B cell (primary cell): ENCODE results near the gene CGNL1. TPM values are rescaled to one million over a fixed set of nuclear protein-coding genes. Genes with fewer than 3 reads are reported as not detected.

Experiments
- ATAC-seq: fragments of 200-7000 bp; cut with Tn5 transposase; one replicate; pipeline ENCODE4 v1.10.0; 2021; ENCODE audit warnings: low read depth, mild to moderate bottlenecking, moderate number of reproducible peaks, moderate library complexity
- CTCF ChIA-PET: fragments of 350-600 bp; sonication (Branson Sonifier 250); formaldehyde crosslinking; loops from one replicate; lab custom pipeline; 2021; ENCODE audit warnings: antibody characterized with exemption, inconsistent platforms; lab: Charles Lee
- POLR2A ChIA-PET: fragments of 350-600 bp; sonication (Branson Sonifier 250); formaldehyde crosslinking; loops from one replicate; lab custom pipeline; 2021; ENCODE audit warnings: antibody characterized with exemption; lab: Charles Lee
- DNase-seq: peaks from one replicate; pipeline ENCODE4 v3.0.0; 2013
- H2AFZ ChIP-seq: 2 replicates; pipeline ENCODE4 v1.6.1; 2012; ENCODE audit warnings: mild to moderate bottlenecking, low read depth, low read length; ENCODE audit not compliant: insufficient read depth, poor library complexity, severe bottlenecking
- H3K27ac ChIP-seq, 2 donors: 1 replicate in 1 of 2; 2 replicates in 1 of 2; pipeline ENCODE4 v1.5.1; 2012 to 2013; ENCODE audit warnings: low read length in 2 of 2, mild to moderate bottlenecking in 2 of 2, moderate library complexity in 1 of 2
- H3K27me3 ChIP-seq, 4 experiments: fragments of 200-600 bp in 1 of 4; sonication (generic) in 1 of 4; replicated peaks in 1 of 4; 1 replicate in 2 of 4; 2 replicates in 2 of 4; pipeline versions ENCODE4 v1.6.1 to v1.7.0; 2013 to 2016; ENCODE audit warnings: low read length in 3 of 4, mild to moderate bottlenecking in 2 of 4, mixed read lengths in 1 of 4, moderate library complexity in 1 of 4; ENCODE audit not compliant: insufficient read depth in 4 of 4, control insufficient read depth in 3 of 4; ENCODE audit errors: control extremely low read depth in 1 of 4
- H3K36me3 ChIP-seq, 2 experiments: replicated peaks in 1 of 2; 1 replicate in 1 of 2; 2 replicates in 1 of 2; pipeline versions ENCODE4 v1.6.1 to v1.7.1; 2013; ENCODE audit warnings: low read length in 1 of 2; ENCODE audit not compliant: insufficient read depth in 2 of 2, control insufficient read depth in 1 of 2; ENCODE audit errors: control extremely low read depth in 1 of 2, extremely low read depth in 1 of 2
- H3K4me1 ChIP-seq, 2 donors: fragments of 200-600 bp in 1 of 2; sonication (generic) in 1 of 2; 1 replicate in 1 of 2; 2 replicates in 1 of 2; pipeline versions ENCODE4 v1.5.1 to v1.6.1; 2013 to 2017; ENCODE audit warnings: low read length in 2 of 2; ENCODE audit not compliant: control insufficient read depth in 2 of 2, insufficient read depth in 2 of 2
- H3K4me2 ChIP-seq: replicated peaks from 2 replicates; pipeline ENCODE3; 2012; ENCODE audit warnings: mild to moderate bottlenecking, low read depth, low read length; ENCODE audit not compliant: poor library complexity, severe bottlenecking
- H3K4me3 ChIP-seq, 5 experiments: fragments of 200-600 bp in 1 of 5; sonication (generic) in 1 of 5; 1 replicate in 3 of 5; 2 replicates in 2 of 5; pipeline versions ENCODE4 v1.5.1 to v1.7.0; 2011 to 2016; ENCODE audit warnings: low read length in 4 of 5, mild to moderate bottlenecking in 4 of 5, low read depth in 2 of 5, control low read depth in 1 of 5, moderate library complexity in 1 of 5; ENCODE audit not compliant: insufficient read depth in 1 of 5; ENCODE audit errors: control extremely low read depth in 1 of 5, extremely low read depth in 1 of 5
- H3K79me2 ChIP-seq: fragments of 200-600 bp; sonication (generic); one replicate; pipeline ENCODE4 v1.6.0; 2016; ENCODE audit warnings: low read length; ENCODE audit not compliant: control insufficient read depth, insufficient read depth
- H3K9ac ChIP-seq: fragments of 200-600 bp; sonication (generic); 2 replicates; pipeline ENCODE4 v1.6.1; 2017; ENCODE audit warnings: mild to moderate bottlenecking, low read length, moderate library complexity
- H3K9me3 ChIP-seq, 3 donors: one replicate each; pipeline versions ENCODE4 v1.6.1 to v1.7.1; 2013; ENCODE audit warnings: low read length in 2 of 3; ENCODE audit not compliant: control insufficient read depth in 2 of 3, insufficient read depth in 1 of 3; ENCODE audit errors: control extremely low read depth in 1 of 3
- H4K20me1 ChIP-seq: 2 replicates; pipeline ENCODE4 v1.6.0; 2012; ENCODE audit warnings: mild to moderate bottlenecking, low read length; ENCODE audit not compliant: insufficient read depth, control insufficient read depth, poor library complexity, severe bottlenecking
- H3K27ac Mint-ChIP-seq: one replicate; pipeline ENCODE4 v1.8.0; 2021; ENCODE audit warnings: mixed read lengths
- H3K27me3 Mint-ChIP-seq: one replicate; pipeline ENCODE4 v1.8.0; 2021; ENCODE audit warnings: mixed read lengths
- H3K4me1 Mint-ChIP-seq: one replicate; pipeline ENCODE4 v1.8.0; 2021; ENCODE audit warnings: mixed read lengths
- H3K4me3 Mint-ChIP-seq: one replicate; pipeline ENCODE4 v1.8.0; 2021; ENCODE audit warnings: mixed read lengths
- H3K9me3 Mint-ChIP-seq: one replicate; pipeline ENCODE4 v1.8.0; 2022; ENCODE audit warnings: mixed read lengths; ENCODE audit not compliant: insufficient read depth
- EZH2 ChIP-seq: IDR thresholded peaks from 2 replicates; pipeline ENCODE4 v1.6.1; 2012; ENCODE audit warnings: borderline replicate concordance, low read depth, mild to moderate bottlenecking, moderate library complexity, low read length; ENCODE audit not compliant: insufficient read depth, poor library complexity, severe bottlenecking
- WGBS: methylation state at CpG from one replicate; pipeline ENCODE4 v1.1.5; 2013; ENCODE audit warnings: missing lambda C conversion rate; ENCODE audit not compliant: insufficient coverage; 5-methylcytosine and 5-hydroxymethylcytosine counted together
- intact Hi-C: fragments of 100-400 bp; cut with micrococcal nuclease; formaldehyde crosslinking; loops from one replicate; pipeline ENCODE4 v1.10.0; 2022
- polyA plus RNA-seq: library from polyadenylated mRNA; depleted of rRNA; stranded (reverse); fragments of >200 nt; gene quantifications from 2 replicates; pipeline ENCODE4 v1.2.3, GENCODE V29; 2012
- total RNA-seq, 2 donors: library from RNA; stranded (reverse); fragments of 120-200 nt in 1 of 2; gene quantifications; 1 replicate in 1 of 2; 2 replicates in 1 of 2; pipeline versions ENCODE4 v1.2.3 to v1.2.4, GENCODE V29; 2013 to 2022
- TF ChIP-seq, protein P1 (sequence below): fragments of 200-600 bp; IDR thresholded peaks from one replicate; pipeline ENCODE4 v1.8.0; 2022; ENCODE audit warnings: antibody characterized with exemption, mild to moderate bottlenecking

The CGNL1 gene
- total and polyA plus RNA-seq, 2 donors (not counting 1 experiment from before 2014, with no cell fraction given), result 0.03 to 0.12 TPM

DNA sequence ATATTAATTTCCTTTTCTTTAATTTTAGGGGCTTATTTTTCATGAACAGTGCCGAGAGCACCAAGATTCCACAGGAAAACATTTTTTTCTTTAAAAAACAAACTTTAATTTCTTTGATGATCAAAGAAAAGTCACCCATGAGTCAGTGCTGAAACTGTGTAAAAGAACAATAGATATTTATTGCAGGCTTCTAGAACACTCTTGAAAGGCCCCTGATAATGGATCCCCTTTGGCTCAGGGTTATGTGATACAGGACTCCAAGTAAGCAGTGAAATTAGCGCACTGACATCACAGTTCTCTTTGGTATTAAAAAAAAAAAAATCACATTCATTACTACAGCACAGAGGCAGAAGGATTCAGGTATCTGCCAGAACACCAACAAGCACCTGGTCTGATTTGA is 149.3 kb downstream of the CGNL1 start:
- H3K4me1 Mint-ChIP-seq, result peaks cover 15% of the 10 kb centered on the region
- H4K20me1 ChIP-seq, result no peaks in the 10 kb centered on the region
- H3K4me2 ChIP-seq, result no peak overlapping the region
- no peak overlapping the region for H3K4me3 ChIP-seq
- no peak overlapping the region for H3K9ac ChIP-seq
- no CpG with 5 or more reads among the region's 2 CpGs for WGBS
- peaks cover 6 to 10% of the 10 kb centered on the region in 2 donors for H3K4me1 ChIP-seq
- no peaks in the 10 kb centered on the region for H3K27me3 ChIP-seq
- H3K9me3 ChIP-seq, result no peaks in the 10 kb centered on the region
- intact Hi-C loops, result no loop called here
- no peak overlapping the region for H3K27ac ChIP-seq
- no peaks in the 10 kb centered on the region for H3K9me3 Mint-ChIP-seq
- no peak overlapping the region for H3K4me3 Mint-ChIP-seq
- CTCF ChIA-PET, result interaction anchor here (0.6 to 6.5 kb wide), 9 partner anchors 7 to 1033 kb away, joined by 3 to 288 read pairs (median 12); partner anchors contain the start of gene TCF12
- H3K27me3 Mint-ChIP-seq, result no peaks in the 10 kb centered on the region
- POLR2A ChIA-PET, result no interaction called here
- no peak overlapping the region for H3K27ac Mint-ChIP-seq
- no peaks in the 10 kb centered on the region for H3K36me3 ChIP-seq
- no peak for ATAC-seq
- no peak for TF ChIP-seq EZH2
- TF ChIP-seq, protein P1, sequence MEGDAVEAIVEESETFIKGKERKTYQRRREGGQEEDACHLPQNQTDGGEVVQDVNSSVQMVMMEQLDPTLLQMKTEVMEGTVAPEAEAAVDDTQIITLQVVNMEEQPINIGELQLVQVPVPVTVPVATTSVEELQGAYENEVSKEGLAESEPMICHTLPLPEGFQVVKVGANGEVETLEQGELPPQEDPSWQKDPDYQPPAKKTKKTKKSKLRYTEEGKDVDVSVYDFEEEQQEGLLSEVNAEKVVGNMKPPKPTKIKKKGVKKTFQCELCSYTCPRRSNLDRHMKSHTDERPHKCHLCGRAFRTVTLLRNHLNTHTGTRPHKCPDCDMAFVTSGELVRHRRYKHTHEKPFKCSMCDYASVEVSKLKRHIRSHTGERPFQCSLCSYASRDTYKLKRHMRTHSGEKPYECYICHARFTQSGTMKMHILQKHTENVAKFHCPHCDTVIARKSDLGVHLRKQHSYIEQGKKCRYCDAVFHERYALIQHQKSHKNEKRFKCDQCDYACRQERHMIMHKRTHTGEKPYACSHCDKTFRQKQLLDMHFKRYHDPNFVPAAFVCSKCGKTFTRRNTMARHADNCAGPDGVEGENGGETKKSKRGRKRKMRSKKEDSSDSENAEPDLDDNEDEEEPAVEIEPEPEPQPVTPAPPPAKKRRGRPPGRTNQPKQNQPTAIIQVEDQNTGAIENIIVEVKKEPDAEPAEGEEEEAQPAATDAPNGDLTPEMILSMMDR, result no peak
- DNase-seq, result no peak
- H3K79me2 ChIP-seq, result no peaks in the 10 kb centered on the region
- no peak overlapping the region for H2AFZ ChIP-seq

DNA sequence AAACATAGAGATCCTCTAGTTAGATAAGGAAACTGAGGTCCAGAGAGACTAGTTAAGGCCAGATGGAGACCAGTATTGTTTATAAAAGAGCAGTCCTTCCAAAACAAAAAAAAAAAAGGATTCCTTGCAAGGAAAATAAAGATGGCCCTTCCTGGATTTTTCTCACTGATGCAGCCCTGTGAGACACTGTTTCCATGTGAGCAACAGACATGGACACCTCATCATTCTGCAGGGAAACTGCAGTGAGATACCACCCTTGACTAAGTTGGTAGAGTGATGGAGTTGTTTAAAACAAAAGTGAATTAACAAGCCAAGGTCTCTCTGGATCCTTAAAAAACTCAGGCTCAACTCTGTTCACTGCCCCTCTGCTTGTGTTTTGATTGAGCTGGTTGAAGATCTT is 149.8 kb downstream of the CGNL1 start:
- H3K4me3 ChIP-seq, result no peak overlapping the region
- H3K27ac Mint-ChIP-seq, result no peak overlapping the region
- no peak overlapping the region for H3K4me2 ChIP-seq
- CTCF ChIA-PET, result interaction anchor here (1.9 to 6.5 kb wide), 6 partner anchors 7 to 1033 kb away, joined by 6 to 288 read pairs (median 58); no protein-coding TSS in a partner anchor
- DNase-seq (no peak), ATAC-seq (no peak)
- H3K27me3 ChIP-seq, result no peaks in the 10 kb centered on the region
- no peaks in the 10 kb centered on the region for H3K9me3 ChIP-seq
- H3K27ac ChIP-seq, result no peak overlapping the region
- no peak overlapping the region for H3K9ac ChIP-seq
- POLR2A ChIA-PET, result no interaction called here
- TF ChIP-seq, protein P1, result no peak
- TF ChIP-seq EZH2, result no peak
- H3K4me1 Mint-ChIP-seq, result peaks cover 15% of the 10 kb centered on the region
- H2AFZ ChIP-seq, result no peak overlapping the region
- H4K20me1 ChIP-seq, result no peaks in the 10 kb centered on the region
- H3K27me3 Mint-ChIP-seq, result no peaks in the 10 kb centered on the region
- H3K79me2 ChIP-seq, result no peaks in the 10 kb centered on the region
- H3K4me1 ChIP-seq, result peaks cover 6 to 10% of the 10 kb centered on the region in 2 donors
- H3K9me3 Mint-ChIP-seq, result no peaks in the 10 kb centered on the region
- intact Hi-C loops, result no loop called here
- no peaks in the 10 kb centered on the region for H3K36me3 ChIP-seq
- H3K4me3 Mint-ChIP-seq, result no peak overlapping the region
